GM10847 (cell line): ENCODE measurements around the gene KLK1.

Experiments used
- POLR2A ChIP-seq: IDR thresholded peaks from 2 replicates; pipeline ENCODE4 v1.6.1; 2011; ENCODE audit not compliant: insufficient read length; ENCODE audit errors: extremely low read depth

Gene KLK1

GRCh38 chr19:50823389-50824042 lies at the start of gene KLK1:
Gene KLK1, minus strand, starts transcription at chr19:50823787. Its CDS starts 39 bp downstream, at chr19:50823748.
- TF ChIP-seq POLR2A, result no peak

DNA sequence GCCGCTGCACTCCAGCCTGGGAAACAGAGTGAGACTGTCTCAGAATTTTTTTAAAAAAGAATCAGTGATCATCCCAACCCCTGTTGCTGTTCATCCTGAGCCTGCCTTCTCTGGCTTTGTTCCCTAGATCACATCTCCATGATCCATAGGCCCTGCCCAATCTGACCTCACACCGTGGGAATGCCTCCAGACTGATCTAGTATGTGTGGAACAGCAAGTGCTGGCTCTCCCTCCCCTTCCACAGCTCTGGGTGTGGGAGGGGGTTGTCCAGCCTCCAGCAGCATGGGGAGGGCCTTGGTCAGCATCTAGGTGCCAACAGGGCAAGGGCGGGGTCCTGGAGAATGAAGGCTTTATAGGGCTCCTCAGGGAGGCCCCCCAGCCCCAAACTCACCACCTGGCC lies 49.5 kb upstream of the KLK1 start, which contains the start of gene KLK2:
TSS of gene KLK2 (plus strand) at position 384 of the 400 bp plus-strand sequence. CDS start 35 bp downstream, outside the sequence.
- no peak for TF ChIP-seq POLR2A

DNA sequence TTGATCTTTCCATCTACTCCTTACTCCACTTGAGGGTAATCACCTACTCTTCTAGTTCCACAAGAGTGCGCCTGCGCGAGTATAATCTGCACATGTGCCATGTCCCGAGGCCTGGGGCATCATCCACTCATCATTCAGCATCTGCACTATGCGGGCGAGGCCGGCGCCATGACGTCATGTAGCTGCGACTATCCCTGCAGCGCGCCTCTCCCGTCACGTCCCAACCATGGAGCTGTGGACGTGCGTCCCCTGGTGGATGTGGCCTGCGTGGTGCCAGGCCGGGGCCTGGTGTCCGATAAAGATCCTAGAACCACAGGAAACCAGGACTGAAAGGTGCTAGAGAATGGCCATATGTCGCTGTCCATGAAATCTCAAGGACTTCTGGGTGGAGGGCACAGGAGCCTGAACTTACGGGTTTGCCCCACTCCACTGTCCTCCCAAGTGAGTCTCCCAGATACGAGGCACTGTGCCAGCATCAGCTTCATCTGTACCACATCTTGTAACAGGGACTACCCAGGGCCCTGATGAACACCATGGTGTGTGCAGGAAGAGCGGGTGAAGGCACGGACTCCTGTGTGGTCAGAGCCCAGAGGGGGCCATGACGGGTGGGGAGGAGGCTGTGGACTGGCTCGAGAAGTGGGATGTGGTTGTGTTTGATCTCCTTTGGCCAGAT lies 47.0 kb upstream of the KLK1 start:
- TF ChIP-seq POLR2A, result no peak

DNA sequence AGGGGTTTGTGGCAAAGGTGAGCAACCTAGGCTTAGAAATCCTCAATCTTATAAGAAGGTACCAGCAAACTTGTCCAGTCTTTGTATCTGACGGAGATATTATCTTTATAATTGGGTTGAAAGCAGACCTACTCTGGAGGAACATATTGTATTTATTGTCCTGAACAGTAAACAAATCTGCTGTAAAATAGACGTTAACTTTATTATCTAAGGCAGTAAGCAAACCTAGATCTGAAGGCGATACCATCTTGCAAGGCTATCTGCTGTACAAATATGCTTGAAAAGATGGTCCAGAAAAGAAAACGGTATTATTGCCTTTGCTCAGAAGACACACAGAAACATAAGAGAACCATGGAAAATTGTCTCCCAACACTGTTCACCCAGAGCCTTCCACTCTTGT lies 45.9 kb upstream of the KLK1 start:
- TF ChIP-seq POLR2A, result no peak

- no peak for TF ChIP-seq POLR2A
Observed at GRCh38 chr19:50861496-50862286, 38.1 kb upstream of the KLK1 start.

DNA sequence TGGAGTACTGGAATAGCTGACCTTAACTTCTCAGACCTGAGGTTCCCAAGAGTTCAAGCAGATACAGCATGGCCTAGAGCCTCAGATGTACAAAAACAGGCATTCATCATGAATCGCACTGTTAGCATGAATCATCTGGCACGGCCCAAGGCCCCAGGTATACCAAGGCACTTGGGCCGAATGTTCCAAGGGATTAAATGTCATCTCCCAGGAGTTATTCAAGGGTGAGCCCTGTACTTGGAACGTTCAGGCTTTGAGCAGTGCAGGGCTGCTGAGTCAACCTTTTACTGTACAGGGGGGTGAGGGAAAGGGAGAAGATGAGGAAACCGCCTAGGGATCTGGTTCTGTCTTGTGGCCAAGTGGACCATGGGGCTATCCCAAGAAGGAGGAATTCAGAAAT lies 37.4 kb upstream of the KLK1 start:
- TF ChIP-seq POLR2A, result no peak

DNA sequence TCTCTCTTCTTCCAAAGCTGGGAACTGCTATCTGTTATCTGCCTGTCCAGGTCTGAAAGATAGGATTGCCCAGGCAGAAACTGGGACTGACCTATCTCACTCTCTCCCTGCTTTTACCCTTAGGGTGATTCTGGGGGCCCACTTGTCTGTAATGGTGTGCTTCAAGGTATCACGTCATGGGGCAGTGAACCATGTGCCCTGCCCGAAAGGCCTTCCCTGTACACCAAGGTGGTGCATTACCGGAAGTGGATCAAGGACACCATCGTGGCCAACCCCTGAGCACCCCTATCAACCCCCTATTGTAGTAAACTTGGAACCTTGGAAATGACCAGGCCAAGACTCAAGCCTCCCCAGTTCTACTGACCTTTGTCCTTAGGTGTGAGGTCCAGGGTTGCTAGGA lies 36.3 kb upstream of the KLK1 start:
- TF ChIP-seq POLR2A, result no peak

DNA sequence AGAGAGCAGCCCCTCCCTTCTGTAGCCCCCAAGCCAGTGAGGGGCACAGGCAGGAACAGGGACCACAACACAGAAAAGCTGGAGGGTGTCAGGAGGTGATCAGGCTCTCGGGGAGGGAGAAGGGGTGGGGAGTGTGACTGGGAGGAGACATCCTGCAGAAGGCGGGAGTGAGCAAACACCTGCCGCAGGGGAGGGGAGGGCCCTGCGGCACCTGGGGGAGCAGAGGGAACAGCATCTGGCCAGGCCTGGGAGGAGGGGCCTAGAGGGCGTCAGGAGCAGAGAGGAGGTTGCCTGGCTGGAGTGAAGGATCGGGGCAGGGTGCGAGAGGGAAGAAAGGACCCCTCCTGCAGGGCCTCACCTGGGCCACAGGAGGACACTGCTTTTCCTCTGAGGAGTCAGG lies 35.3 kb upstream of the KLK1 start:
- no peak for TF ChIP-seq POLR2A

- TF ChIP-seq POLR2A, result no peak
Observed at GRCh38 chr19:50857366-50857765, 33.8 kb upstream of the KLK1 start.

DNA sequence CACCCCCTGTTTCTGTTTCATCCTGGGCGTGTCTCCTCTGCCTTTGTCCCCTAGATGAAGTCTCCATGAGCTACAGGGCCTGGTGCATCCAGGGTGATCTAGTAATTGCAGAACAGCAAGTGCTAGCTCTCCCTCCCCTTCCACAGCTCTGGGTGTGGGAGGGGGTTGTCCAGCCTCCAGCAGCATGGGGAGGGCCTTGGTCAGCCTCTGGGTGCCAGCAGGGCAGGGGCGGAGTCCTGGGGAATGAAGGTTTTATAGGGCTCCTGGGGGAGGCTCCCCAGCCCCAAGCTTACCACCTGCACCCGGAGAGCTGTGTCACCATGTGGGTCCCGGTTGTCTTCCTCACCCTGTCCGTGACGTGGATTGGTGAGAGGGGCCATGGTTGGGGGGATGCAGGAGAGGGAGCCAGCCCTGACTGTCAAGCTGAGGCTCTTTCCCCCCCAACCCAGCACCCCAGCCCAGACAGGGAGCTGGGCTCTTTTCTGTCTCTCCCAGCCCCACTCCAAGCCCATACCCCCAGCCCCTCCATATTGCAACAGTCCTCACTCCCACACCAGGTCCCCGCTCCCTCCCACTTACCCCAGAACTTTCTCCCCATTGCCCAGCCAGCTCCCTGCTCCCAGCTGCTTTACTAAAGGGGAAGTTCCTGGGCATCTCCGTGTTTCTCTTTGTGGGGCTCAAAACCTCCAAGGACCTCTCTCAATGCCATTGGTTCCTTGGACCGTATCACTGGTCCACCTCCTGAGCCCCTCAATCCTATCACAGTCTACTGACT lies 31.2 kb upstream of the KLK1 start, which contains the start of gene KLK3:
TSS of gene KLK3 (plus strand) at position 280 of the 775 bp plus-strand sequence. CDS start at position 321, 41 bp downstream.
- no peak for TF ChIP-seq POLR2A

- TF ChIP-seq POLR2A, result no peak
Observed at GRCh38 chr19:50851620-50852019, 28.0 kb upstream of the KLK1 start.

GRCh38 chr19:50850738-50851137 lies 27.2 kb upstream of the KLK1 start:
- TF ChIP-seq POLR2A, result no peak

- TF ChIP-seq POLR2A, result no peak
Observed at GRCh38 chr19:50844296-50844935, 20.8 kb upstream of the KLK1 start.

- no peak for TF ChIP-seq POLR2A
Observed at GRCh38 chr19:50843701-50844221, 20.2 kb upstream of the KLK1 start.
